ENCODE data around the gene GFY.
"Not testable (repeated sequence)": the region's sequence is repeated elsewhere in the genome, so short reads cannot be mapped to it uniquely, and the experiment has no call there.

The GFY gene

DNA sequence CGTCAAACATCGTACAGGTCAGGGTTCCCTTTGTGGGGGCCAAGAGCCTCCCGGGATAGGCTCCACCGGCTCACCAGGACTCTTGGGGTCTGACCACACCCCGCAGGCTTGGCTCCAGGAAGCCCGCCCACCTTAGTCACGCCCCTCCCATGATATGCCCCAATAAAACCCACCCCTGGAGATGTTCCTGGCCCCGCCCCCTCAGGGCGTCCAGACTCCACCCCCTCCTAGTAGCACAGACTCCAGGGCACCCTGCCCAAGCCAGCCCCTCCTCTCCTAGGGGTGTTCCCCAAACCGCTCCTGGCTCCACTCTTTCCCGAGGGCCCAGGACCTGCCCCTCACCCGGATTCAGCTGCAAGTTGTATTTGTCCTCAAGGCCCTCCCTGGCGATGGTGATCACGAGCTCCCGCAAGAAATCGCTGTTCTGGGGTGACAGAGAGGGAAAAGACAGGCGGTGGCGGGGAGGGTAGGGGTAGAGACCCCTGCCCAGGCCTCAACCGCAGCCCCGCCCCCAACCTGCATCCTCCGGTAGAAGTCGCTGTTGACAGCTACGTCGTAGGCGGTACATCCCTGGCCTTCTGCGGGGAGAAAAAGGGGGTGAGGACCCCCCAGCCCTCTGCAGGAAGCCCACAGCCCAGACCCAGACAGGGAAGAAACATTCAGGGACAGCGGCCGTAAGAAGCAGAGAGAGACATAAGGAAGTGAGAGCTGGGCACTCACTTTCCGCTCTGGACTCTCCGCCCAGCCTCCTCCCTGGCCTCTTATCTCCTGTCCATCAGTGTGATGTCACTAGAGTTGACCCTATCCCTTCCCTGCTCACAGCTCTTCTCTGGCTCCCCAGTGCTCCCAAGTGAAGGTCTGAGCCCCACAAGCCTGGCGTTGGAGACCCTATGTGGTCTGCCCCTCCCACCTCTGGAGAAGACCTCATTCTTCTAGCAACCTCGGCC lies 22.6 kb downstream of the GFY start:
- no peak for DNase-seq

DNA sequence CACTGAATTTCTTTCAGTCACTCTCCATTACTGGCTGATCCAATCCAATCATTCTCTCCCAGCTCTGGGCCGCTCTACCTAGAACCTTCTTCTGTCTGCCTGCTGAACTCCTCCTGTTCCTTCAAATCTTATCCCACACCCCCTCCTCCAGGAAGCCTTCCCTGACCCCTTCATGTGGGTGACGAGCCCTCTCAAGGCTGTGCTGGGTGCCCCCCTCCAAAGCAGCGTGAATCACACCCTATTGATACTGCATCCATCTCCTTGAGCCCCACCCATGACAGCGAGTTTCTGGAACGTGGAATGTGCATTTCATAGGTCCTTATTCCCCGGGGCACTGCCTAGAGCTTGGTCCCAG lies 23.2 kb downstream of the GFY start:
- no peak for DNase-seq

DNA sequence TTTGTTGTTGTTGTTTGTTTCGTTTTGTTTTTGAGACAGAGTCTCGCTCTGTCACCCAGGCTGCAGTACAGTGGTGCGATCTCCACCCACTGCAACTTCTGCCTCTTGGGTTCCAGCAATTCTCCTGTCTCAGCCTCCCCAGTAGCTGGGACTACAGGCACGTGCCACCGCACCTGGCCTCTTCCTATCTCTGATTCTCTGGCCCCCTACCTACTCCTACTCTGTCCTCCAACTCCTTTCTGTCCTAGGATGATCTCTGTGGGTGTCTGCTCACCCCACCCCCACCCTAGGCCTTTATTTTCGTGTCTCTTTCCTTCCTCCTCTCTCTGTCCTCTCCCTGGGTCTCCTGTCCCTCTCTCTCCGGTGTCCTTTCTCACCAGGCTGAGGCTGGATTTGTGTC lies 25.2 kb downstream of the GFY start:
- no peak for DNase-seq

DNA sequence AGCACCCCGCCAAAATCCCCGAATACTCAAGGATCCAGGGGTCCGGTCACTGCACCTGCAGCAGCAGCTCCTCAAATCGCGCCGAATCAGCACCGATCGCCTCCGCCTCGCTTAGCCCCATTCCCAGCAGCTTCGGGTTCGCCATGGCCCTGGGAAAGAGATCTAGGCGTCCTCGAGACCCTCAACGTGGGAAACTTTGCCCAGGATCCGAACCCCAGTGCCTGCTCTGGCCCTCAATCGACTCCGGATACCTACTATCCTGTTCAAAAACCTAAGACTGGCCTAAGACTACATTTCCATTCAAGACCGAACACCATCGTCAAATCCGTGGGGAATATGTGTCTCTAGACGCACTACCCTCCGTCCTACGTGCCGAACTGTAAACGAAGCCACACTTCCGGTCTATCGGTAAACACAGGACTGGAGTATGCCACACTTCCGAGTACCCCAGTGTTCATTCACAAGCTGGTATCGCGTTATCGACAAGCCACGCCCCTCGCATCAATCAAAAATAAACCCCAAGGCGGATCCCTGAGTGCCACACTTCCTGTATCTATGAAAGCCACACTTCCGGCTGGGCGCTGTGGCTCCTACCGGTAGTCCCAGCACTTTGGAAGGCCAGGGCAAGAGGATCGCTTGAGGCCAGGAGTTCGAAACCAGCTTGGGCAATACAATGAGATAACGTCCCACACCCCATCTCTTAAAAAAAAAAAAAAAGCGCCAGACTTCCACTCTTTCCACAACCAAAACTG lies 26.4 kb downstream of the GFY start, which contains the start of gene PIH1D1:
Gene PIH1D1, minus strand, starts transcription at position 385 of the 752 bp plus-strand sequence. Its CDS starts 240 bp downstream, at position 145.
- DNase-seq, result peak; percentile 99

DNA sequence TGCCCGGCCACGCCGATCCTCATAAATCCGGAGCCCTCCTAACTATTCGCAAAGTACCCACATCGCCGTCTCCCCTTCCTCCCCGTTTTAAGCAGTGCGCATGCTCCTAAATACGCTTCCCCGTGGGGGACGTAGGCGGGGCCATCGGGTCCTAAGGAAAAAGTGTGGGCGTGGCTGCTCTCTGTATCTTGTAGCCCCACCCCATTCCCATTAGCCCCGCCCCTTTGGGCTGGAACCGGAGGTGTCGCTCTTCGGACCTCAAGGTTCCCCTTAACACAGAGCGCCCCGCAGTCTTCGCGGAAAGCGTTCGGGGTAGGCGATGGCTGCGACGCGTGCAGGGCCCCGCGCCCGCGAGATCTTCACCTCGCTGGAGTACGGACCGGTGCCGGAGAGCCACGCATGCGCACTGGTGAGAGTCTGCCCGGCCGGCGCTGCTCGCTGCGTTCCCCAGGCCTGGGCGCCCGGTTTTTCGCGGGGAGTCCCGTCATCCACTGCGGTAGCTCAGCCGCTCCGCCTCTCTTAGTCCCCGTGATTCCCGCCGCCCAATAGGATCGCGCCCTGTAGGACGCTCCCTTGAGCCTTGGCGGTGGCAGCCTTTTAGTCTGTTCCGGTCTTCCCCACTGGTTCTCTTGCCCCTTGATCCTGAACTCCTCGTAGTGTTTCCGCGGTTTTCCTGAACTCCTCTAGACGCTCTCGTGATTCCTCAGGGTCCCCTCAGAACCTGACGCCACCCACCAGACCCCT lies 28.0 kb downstream of the GFY start, which contains the start of gene ALDH16A1:
Gene ALDH16A1, plus strand, starts transcription at position 213 of the 744 bp plus-strand sequence. Its CDS starts 107 bp downstream, at position 320.
- DNase-seq, result peak; percentile 99

DNA sequence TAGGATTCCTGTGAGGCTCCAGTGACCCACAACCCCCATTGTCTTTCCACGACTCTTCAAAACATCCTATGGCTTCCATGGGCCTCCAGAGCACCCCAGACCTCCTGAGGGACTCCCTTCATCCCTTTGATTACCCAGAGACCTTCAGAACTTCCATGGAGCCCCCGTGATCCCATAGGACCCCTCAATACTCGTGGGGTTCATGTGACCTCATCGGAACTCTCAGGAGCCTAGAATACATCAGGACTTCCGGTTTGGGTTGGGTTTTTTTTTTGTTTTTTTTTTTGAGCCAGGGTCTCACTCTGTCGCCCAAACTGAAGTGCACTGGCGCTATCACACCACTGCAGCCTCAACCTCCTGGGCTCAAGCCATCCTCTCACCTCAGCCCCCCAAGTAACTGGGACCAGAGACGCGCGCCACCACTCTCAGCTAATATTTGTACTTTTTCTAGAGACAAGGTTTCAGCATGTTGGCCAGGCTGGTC lies 28.6 kb downstream of the GFY start:
- DNase-seq, result no peak

DNA sequence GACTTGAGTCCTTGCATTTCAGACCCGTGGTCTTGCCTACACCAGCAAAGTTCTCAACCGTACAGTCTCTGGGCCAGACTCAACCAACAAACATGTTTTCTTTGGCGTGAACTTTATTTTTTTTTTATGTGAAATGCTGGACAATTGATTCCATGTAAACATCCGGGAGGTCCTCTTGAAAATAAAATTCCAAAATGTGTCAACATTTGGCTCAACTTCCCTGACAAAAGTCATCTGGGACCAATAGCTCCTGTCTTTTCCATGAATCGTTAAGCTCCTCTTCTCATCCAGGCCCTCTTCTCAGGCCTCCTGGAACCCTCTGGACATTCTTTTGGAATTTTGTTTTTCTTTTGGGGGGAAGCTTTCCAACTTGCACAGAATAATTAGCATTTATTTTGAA lies 30.6 kb downstream of the GFY start:
- no peak for DNase-seq

DNA sequence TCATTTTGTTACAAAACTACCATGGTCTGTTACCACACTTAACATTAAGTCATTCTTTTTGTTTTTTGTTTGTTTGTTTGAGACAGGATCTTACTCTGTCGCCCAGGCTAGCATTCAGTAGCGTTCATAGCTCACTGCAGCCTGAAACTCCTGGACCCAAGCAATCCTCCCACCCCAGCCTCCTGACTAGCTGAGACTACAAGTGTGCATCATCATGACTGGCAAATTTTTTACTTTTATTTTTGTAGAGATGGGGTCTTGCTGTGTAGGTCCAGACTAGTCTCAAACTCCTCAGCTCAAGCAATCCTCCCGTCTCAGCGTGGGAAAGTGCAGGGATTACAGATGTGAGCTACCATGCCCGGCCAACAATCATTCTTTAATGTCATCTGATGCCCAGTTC lies 31.1 kb downstream of the GFY start:
- peak; percentile 47 for DNase-seq

DNA sequence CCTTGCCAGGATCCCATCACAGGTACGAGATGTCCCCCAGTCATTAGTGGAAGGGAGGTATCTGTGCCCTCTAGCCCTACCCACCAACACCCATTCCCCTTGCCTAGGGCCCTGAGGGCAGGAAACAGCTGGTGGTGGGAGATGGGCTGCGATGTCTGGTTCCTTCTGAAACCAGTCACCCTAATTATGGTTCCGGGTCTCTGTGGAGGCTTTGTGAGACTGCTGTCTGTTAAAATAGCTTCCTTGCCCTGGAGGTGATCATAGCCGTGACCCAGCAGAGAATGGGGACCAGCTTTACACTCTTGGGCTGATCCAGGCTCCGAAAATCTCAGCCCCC lies 33.3 kb downstream of the GFY start:
- DNase-seq, result no peak

DNA sequence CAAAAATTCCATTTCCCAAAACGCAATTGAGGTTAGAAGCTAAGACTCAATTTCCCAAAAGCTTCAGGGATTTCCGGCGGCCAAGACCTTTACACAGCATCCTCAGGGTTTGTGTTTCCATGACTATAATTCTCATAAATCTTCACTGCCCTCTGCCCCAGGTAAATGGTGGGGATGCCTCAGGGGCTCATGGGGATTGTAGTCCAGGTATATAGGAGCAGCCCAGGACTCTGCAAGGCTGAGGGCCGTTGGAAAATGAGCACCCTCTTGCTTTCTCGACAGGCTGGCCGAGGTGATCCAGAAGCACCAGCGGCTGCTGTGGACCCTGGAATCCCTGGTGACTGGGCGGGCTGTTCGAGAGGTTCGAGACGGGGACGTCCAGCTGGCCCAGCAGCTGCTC lies 34.2 kb downstream of the GFY start:
- no peak for DNase-seq

DNA sequence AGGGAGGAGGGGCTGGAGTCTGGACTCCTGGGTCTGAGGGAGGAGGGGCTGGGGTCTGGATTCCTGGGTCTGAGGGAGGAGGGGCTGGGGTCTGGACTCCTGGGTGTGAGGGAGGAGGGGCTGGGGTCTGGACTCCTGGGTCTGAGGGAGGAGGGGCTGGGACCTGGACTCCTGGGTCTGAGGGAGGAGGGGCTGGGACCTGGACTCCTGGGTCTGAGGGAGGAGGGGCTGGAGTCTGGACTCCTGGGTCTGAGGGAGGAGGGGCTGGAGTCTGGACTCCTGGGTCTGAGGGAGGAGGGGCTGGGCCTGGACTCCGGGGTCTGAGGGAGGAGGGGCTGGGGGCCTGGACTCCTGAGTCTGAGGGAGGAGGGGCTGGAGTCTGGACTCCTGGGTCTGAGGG lies 35.9 kb downstream of the GFY start:
- not testable (repeated sequence) for DNase-seq

DNA sequence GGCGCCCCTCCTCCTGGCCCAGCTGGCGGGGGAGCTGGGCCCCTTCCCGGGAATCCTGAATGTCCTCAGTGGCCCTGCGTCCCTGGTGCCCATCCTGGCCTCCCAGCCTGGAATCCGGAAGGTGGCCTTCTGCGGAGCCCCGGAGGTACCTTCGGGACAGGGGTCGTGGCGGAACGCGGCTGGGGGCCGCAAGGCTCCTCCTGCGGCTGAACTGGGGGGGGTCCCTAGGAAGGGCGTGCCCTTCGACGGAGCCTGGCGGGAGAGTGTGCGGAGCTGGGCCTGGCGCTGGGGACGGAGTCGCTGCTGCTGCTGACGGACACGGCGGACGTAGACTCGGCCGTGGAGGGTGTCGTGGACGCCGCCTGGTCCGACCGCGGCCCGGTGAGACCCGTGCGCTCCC lies 36.5 kb downstream of the GFY start:
- DNase-seq, result no peak

DNA sequence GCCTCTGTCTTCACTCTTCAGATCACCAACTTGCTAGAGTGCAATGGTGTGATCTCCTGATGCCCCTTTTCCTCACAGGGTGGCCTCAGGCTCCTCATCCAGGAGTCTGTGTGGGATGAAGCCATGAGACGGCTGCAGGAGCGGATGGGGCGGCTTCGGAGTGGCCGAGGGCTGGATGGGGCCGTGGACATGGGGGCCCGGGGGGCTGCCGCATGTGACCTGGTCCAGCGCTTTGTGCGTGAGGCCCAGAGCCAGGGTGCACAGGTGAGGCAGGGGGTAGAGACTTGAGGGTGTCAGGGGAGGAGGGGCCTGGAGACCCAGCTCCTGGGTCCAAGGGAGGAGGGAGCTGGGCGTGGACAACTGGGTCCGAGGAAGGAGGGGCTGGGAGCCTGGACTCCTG lies 37.3 kb downstream of the GFY start:
- DNase-seq, result no peak

DNA sequence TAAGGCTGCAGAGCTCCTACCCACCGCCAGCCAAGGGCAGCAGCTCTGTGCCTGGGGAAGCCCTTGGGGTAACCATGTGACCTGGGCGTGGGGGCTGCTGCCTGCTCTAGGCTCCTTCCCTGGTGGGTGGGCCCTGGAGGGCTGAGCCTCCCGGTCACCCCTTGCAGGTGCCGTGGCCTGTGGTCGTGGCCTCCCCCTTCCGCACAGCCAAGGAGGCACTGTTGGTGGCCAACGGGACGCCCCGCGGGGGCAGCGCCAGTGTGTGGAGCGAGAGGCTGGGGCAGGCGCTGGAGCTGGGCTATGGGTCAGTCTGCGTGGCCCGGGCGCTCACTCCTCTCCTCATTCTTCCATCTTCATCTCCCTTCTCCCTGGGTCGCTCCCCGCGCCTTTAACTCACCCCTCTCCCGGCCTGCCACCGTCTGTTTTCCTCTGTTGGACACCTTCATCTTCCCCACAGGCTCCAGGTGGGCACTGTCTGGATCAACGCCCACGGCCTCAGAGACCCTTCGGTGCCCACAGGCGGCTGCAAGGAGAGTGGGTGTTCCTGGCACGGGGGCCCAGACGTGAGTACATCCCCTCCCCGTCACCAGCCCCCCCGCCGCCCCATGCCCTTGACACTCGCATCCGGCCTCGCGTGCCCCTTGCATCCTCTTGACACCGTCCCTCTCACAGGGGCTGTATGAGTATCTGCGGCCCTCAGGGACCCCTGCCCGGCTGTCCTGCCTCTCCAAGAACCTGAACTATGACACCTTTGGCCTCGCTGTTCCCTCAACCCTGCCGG lies 39.0 kb downstream of the GFY start:
- no peak for DNase-seq

DNA sequence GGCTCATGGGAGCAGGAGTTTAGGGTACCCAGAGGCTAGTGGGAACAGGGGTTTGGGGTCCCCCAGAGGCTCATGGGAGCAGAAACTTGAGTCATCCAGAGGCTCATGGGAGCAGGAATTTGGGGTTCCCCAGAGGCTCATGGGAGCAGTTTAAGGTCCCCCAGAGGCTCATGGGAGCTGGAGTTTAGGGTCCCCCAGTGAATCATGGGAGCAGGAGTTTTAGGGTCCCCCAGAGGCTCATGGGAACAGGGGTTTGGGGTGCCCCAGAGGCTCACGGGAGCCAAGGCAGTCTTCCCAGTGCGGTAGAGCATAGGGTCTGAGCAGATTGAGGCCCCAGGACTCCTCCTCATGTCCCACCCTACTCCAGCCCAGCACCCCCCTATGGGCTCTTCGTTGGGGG lies 40.2 kb downstream of the GFY start:
- no peak for DNase-seq

DNA sequence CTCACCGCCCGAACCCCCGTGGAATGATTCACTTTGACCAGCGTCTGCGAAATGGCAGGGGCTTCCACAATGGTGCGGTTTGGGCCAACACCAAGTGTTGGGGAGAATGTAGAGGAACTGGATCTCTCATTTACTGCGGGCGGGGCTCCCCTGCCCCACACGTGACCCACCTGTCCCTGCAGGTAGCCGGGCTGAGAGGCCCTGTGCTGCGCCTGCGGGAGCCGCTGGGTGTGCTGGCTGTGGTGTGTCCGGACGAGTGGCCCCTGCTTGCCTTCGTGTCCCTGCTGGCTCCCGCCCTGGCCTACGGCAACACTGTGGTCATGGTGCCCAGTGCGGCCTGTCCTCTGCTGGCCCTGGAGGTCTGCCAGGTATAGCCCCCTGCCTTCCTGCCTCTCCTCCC lies 43.0 kb downstream of the GFY start:
- no peak for DNase-seq

DNA sequence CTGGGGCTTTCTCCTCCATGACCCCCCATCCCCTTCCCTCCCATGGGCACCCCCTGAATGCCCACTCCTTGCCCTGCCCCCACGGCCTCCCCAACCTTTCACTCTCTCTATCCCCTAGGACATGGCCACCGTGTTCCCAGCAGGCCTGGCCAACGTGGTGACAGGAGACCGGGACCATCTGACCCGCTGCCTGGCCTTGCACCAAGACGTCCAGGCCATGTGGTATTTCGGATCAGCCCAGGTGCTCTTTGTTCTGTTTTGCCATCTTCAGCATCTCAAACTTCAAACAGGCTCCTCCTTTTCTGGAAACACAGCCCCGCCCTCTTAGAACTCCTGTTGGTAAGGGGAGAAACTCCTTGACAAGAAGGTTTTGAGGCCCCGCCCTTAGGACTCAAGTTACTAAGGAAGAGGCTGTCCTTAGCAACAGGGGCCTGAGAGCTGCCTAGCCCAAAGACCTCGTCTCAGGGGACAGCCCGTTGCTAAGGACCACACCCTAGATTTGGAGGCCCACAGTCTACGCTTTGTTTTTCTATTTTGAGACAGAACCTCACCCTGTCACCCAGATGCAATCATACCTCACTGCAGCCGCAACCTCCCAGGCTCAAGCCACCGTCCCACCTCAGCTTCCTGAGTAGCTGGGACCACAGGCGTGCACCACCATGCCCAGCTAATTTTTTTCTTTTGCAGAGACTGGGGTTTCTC lies 43.7 kb downstream of the GFY start:
- peak; percentile 70 for DNase-seq

DNA sequence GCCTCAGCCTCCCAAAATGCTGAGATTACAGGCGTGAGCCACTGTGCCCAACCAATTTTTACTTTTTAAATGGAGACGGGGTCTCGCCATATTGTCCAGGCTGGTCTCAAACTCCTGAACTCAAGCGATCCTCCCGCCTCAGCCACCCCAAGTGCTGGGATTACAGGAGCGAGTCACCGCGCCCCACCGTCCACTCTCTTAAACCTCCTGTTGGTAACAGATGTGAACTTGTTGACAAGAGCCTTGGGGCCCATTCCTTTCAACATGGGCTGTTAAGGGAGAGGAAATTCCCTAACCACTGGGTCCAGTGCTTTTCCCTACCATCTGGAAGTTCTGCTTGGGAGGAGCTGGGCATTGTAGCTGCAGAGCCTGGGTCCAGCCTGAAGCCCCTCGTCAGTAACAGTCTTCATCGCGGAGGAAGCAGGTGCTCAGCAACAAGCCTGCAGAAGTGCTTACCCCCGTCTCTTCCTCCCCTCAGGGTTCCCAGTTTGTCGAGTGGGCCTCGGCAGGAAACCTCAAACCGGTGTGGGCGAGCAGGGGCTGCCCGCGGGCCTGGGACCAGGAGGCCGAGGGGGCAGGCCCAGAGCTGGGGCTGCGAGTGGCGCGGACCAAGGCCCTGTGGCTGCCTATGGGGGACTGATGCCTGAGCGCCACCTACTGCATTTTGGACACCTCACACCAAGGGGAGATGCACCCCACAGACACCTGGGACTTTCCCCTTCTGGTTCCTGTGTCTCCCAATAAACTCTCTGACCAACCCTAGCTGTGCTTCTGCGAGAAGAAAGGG lies 44.8 kb downstream of the GFY start:
- peak; percentile 70 for DNase-seq

DNA sequence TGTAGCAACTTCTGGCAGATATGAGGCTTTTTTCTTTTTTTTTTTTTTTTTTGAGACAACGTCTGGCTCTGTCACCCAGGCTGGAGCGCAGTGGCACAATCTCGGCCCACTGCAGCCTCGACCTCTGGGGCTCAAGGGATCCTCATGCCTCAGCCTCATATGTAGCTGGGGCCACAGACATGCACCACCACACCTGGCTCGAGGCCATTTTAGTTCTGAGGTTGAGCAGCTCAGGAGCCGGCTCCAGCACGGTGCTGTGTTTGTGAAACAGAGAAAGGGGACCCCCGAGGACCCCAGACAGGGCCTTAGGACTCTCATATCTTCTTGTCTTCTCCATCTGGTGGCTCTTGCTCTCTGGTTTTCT lies 45.4 kb downstream of the GFY start:
- no peak for DNase-seq

DNA sequence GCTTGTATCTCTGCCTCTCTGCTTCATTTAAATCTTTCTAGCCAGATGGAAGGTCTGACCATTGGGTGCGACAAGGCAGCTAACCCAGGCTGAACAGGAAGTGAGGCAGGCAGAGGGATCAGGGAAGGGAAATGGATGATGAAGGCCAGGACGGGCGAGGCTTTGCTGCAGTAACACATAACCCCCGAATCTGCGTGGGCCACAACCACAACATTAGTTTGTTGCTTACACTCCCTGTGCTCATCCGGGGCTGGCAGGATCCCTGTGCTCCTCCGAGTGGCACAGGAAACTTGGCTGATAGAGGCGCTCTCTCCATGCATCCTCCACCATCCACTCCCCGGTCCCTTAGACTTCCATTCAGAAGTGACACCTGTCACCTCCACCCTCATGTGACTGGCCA lies 47.7 kb downstream of the GFY start:
- DNase-seq, result no peak

DNA sequence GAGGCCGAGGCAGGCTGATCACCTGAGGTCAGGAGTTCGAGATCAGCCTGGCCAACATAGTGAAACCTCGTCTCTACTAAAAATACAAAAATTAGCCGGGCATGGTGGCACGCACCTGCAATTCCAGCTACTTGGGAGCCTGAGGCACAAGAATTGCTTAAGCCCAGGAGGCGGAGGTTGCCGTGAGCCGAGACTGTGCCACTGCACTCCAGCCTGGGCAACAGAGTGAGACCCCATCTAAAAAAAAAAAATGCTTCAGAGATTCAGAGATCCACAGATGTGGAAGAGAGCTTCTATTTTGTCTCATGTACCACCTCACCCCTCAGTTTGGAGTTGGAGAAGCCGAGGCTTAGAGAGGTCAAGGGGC lies 48.3 kb downstream of the GFY start:
- not testable (repeated sequence) for DNase-seq
